ENCODE measurements around the gene TEX19.
"Not testable (repeated sequence)": the region's sequence is repeated elsewhere in the genome, so short reads cannot be mapped to it uniquely, and the experiment has no call there.

TEX19 gene

GRCh38 chr17:82353484-82353883, 5.6 kb upstream of the TEX19 start:
- DNase-seq (ENCODE audit: low read depth), result no peak
- no peak overlapping the region for H3K4me3 ChIP-seq (replicated peaks; ENCODE audit: low read depth, low read length)
- TF ChIP-seq CTCF (IDR thresholded peaks at IDR 0.05; ENCODE audit: low read length, missing control alignments), result no peak

- no peak for DNase-seq (ENCODE audit: low read depth)
- H3K4me3 ChIP-seq (replicated peaks; ENCODE audit: low read depth, low read length), result no peak overlapping the region
- no peak for TF ChIP-seq CTCF (IDR thresholded peaks at IDR 0.05; ENCODE audit: low read length, missing control alignments)
These were observed 4.2 kb upstream of the TEX19 start for GRCh38 chr17:82354804-82355308.

GRCh38 chr17:82355770-82356427, 3.1 kb upstream of the TEX19 start:
- peak; percentile 20 for DNase-seq (ENCODE audit: low read depth)
- no peak overlapping the region for H3K4me3 ChIP-seq (replicated peaks; ENCODE audit: low read depth, low read length)
- no peak for TF ChIP-seq CTCF (IDR thresholded peaks at IDR 0.05; ENCODE audit: low read length, missing control alignments)

GRCh38 chr17:82356845-82357355, 2.1 kb upstream of the TEX19 start:
- TF ChIP-seq CTCF (IDR thresholded peaks at IDR 0.05; ENCODE audit: low read length, missing control alignments), result no peak

GRCh38 chr17:82357394-82357793, 1.7 kb upstream of the TEX19 start:
- no peak for TF ChIP-seq CTCF (IDR thresholded peaks at IDR 0.05; ENCODE audit: low read length, missing control alignments)
- H3K4me3 ChIP-seq (replicated peaks; ENCODE audit: low read depth, low read length), result no peak overlapping the region
- no peak for DNase-seq (ENCODE audit: low read depth)

More at GRCh38 chr17:82356845-82357355, 2.1 kb upstream of the TEX19 start:
- DNase-seq (ENCODE audit: low read depth), result no peak
- H3K4me3 ChIP-seq (replicated peaks; ENCODE audit: low read depth, low read length), result no peak overlapping the region

GRCh38 chr17:82359451-82360074, 516 bp downstream of the TEX19 start:
- H3K4me3 ChIP-seq (replicated peaks; ENCODE audit: low read depth, low read length); DNase-seq (ENCODE audit: low read depth): not testable (repeated sequence)

- no peak for TF ChIP-seq CTCF (IDR thresholded peaks at IDR 0.05; ENCODE audit: low read length, missing control alignments)
- no peak for DNase-seq (ENCODE audit: low read depth)
- no peak overlapping the region for H3K4me3 ChIP-seq (replicated peaks; ENCODE audit: low read depth, low read length)
These were observed 3.0 kb downstream of the TEX19 start for GRCh38 chr17:82361885-82362633.
